LNCAP (cell line): Measurements from ENCODE around the gene EXOC3L4.
A peak's percentile ranks its signal among the peaks of the same experiment; 100 is the strongest.

Experiments used
- CTCF ChIP-seq: fragments of 450-650 bp; IDR thresholded peaks from 2 replicates; pipeline ENCODE4 v1.5.1; 2017; ENCODE audit warnings: mild to moderate bottlenecking

The EXOC3L4 gene

GRCh38 chr14:103084021-103084919, 10.3 kb upstream of the EXOC3L4 start, which contains the start of gene LBHD2:
TSS of gene LBHD2 (plus strand) at chr14:103084210. CDS start at chr14:103086013, 1,803 bp downstream.
- TF ChIP-seq CTCF: no peak

GRCh38 chr14:103085106-103086091, 9.1 kb upstream of the EXOC3L4 start:
- TF ChIP-seq CTCF: peak; percentile 38; the same call in 1 of the 2 replicates

- no peak for TF ChIP-seq CTCF
Observed at GRCh38 chr14:103086771-103087342, 7.7 kb upstream of the EXOC3L4 start.

GRCh38 chr14:103087343-103087835, 7.1 kb upstream of the EXOC3L4 start:
- no peak for TF ChIP-seq CTCF

GRCh38 chr14:103088921-103089320, 5.6 kb upstream of the EXOC3L4 start:
- no peak for TF ChIP-seq CTCF

- no peak for TF ChIP-seq CTCF
Observed at GRCh38 chr14:103089386-103090335, 4.9 kb upstream of the EXOC3L4 start.
